Cardiac septum (tissue), 1 donor: ENCODE measurements around the gene PLEKHM2. TPM values are rescaled to one million over a fixed set of nuclear protein-coding genes. Genes with fewer than 3 reads are reported as not detected.

Experiments used
- DNase-seq: peaks from one replicate; pipeline ENCODE4 v3.0.0-alpha.2; 2020; ENCODE audit warnings: low spot score
- intact Hi-C: fragments of 100-400 bp; cut with DNase I; formaldehyde crosslinking; loops from one replicate; pipeline ENCODE4 v1.14.0; 2022
- total RNA-seq: library from RNA; stranded (reverse); fragmentation: NEBNext Ultra II Directional; extraction: Animal tissue kit (Norgen Biotek cat#: 25700); gene quantifications from one replicate; pipeline ENCODE4 v1.2.1, GENCODE V29; 2021
- donor health status: DM: no; HTN: no; CAD: no.

Gene PLEKHM2
- total RNA-seq, 1 donor from 2014 or later, result 93.1 TPM

DNA sequence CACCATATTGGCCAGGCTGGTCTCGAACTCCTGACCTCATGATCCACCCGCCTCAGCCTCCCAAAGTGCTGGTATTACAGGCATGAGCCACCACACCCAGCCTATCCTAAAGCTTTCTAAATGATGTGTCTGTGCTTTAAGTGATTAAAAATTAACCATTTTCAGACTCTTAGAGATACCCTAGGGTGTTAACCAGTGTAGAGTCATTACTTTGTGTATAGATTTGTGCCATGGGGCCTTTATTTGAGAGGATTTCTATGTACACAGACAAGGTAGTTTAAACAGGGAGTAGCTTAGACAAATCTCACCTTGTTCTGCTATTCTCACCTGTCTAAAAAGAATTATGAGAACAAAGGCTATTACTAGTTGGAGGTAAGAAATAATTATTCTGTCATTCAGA is 12.7 kb upstream of the PLEKHM2 start:
- intact Hi-C loops, result no loop called here
- DNase-seq, result no peak

DNA sequence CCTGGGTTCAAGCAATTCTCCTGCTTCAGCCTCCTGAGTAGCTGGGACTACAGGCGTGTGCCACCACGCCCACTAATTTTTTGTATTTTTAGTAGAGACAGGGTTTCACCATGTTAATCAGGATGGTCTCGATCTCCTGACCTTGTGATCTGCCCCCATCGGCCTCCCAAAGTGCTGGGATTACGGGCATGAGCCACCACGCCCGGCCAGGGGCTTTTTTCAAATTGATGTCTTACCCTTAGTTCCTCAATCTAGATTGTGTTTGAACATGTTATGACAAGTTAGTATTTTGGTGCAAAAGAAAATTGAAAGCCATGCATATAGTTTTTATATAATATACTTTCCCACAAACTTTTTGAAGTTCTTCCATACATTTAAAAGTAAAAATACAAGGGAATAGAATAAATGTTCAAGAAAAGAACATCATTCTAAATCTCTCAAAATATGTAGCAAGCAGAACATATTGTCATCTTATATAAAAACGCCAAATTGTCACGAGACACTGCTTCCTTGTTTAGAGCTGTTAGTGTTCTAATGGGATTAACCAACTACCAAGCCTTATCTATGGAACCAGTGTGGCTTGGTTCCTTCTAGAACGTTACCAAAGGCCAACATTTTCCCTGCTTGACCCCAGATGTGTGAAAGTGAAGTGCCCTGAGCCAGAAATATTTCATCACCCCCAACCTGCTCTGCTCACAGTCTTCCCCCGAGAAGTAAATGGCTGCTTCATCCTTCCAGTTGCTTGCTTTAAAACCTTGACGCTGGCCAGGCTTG is 9.5 kb upstream of the PLEKHM2 start:
- intact Hi-C loops, result no loop called here

DNA sequence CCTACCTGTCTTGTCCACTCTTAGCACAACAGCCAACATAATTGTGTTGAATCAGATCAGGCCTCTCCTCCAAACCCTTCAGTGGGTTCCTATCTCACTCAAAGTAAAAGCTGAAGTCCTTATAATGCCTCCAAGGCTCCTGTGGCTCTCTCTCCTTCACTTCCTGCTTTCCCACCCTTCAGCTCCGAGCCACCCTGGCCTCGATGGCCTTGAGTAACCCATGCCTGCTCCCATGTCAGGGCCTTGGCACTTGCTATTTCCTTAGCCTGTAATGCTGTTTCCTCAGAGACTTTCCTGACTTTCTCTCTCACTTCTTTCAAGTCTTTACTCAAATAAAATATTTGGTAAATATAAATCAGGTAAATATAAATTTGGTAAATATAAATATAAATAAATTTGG is 8.1 kb upstream of the PLEKHM2 start:
- DNase-seq, result no peak
- intact Hi-C loops, result no loop called here

More for the DNA sequence above, 9.5 kb upstream of the PLEKHM2 start:
- no peak for DNase-seq

DNA sequence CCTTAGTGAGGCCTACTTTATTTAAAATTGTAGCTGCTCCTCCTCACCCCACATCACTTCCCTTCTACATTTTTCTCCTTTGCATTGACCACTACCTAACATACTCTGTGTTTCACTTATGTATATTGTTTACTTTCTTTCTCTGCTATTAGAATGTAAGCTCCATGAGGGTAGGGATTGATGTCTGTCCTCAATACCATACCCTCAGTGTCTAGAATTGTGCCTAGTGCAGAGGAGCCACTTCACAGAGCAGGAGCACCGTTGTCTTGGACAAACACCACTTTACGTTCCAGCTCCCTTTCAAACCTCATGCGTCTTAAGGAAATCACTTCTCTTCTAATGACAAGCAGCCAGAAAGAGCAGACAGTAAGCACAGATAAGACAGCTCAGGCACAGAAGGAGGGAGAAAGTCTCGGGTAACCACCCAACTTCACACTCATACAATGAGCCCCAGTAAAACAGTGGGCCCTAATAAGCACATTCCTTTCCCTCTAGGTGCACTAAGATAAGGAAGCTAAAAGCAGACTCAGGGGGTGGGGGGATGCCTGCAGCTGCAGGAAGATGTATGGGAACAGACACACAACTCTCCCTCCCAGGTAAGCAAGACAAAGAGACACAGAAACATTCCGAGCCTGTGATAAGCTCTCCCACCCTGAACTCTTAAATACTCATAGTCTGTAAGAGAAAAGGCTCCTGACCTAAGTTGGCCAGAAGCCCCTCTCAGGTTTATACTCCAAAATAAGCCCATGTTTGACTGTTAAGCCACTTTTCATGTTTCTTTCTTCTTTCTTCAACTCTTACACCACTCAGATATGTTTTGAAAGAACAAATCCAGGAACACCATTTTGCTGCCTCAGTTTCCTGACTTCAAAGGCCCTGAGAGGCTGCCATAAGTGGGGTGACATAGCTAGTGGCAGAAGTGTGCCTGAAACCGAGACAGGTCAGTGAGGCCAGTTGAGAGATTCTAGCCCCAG is 7.1 kb upstream of the PLEKHM2 start:
- no peak for DNase-seq
- intact Hi-C loops, result no loop called here

DNA sequence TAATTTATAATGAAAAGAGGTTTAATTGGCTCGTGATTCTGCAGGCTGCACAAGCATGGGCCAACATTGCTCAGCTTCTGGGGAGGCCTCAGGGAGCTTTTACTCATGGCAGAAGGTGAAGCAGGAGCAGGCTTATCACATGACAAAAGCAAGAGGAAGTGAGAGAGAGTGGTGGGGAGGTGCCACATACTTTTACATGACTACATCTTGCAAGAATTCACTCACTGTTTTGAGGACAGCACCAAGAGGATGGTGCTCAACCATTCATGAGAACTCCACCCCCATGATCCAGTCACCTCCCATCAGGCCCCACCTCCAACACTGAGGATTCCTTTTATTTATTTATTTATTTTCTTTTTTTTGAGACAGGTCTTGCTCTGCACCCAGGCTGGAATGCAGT is 5.5 kb upstream of the PLEKHM2 start:
- intact Hi-C loops, result no loop called here

DNA sequence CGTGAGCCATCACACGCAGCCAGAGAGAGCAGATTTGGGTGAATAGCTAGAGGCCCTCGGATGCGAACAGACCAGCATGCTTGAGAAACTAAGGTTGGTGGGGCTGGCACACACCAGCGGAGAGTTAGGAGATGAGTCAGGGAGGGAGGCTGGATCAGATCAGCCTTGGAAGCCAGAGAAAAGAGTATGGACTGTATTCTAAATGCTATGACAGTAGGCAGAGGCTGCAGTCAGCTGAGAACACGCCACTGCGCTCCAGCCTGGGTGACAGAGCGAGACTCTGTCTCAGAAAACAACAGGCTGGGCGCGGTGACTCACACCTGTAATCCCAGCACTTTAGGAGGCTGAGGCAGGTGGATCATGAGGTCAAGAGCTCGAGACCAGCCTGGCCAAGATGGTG is 4.0 kb upstream of the PLEKHM2 start:
- no peak for DNase-seq
- intact Hi-C loops, result loop anchor here (5.0 kb wide), 1 partner anchor 63 kb away; the partner anchor contains the start of gene DDI2

More for the DNA sequence above, 5.5 kb upstream of the PLEKHM2 start:
- no peak for DNase-seq

DNA sequence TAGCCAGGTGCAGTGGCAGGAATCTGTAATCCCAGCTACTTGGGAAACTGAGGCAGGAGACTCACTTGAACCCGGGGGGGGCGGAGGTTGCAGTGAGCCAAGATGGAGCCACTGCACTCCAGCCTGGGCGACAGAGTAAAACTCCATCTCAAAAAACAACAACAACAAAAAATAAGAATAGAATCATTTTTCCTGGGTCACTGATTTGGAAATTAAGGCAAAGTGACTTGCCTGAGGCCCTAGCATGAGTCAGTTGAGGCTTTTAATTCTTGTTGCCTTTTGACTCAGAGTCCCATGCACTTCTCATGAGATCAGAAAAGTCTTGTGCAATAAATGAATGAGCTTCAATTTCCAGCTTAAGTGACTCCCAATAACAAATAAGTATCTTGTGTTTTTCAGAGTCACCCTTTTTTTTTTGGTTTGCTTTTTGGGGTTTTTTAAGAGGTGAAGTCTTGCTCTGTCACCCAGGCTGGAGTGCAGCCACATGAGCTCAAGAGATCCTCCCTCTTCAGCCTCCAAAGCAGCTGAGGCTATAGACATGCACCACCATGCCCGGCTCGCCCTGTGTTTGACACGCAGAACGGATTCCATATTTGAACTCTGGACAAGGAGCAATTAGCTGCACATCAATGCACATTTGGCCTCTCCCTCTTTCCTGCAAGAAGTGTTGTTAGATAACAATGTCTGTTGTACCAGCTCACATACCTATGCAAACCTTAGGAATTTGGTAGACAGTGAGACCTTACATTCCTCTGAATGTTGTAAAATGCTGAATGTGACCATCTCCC is 3.4 kb upstream of the PLEKHM2 start:
- intact Hi-C loops, result loop anchor here (5.0 kb wide), 1 partner anchor 63 kb away; the partner anchor contains the start of gene DDI2
- DNase-seq, result no peak

DNA sequence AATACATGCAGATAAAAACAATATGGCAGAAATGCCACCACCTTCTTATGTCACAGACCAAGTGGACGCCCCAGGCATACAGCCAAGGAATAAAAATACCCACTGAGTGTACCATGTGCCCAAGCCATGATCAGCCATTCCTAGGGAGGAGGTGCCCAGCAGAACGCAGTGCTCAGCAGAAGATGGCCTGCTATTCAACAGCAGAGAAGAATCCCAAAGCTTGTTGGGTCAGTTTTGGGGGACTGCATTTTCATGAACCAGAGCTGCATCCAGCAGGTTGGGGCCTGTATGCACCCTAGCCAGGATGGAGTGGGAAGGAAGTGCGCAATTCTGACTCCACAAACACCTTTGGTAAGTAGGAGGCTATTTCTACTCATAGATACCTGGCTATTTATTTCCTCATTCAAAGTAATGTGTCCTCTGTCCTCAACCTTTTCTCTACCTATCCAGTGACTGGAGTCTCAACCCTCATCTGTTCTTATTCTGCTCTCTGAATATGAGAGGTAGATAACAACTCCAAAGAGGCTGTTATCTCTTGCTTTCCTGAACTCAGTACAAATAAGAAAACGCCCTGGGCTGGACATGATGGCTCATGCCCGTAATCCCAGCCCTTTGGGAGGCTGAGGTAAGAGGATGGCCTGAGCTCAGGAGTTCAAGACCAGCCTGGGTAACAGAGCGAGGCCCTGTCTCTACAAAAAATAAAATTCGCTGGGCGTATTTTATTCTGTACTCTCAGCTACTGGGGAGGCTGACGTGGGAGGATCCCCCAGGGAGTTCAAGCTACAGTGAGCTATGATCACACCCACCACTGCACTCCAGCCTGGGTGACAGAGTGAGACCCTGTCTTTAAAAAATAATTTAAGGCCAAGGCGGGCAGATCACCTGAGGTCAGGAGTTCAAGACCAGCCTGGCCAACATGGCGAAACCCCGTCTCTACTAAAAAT is 2.5 kb upstream of the PLEKHM2 start:
- no peak for DNase-seq
- intact Hi-C loops, result loop anchor here (5.0 kb wide), 1 partner anchor 64 kb away; the partner anchor contains the start of gene DDI2

DNA sequence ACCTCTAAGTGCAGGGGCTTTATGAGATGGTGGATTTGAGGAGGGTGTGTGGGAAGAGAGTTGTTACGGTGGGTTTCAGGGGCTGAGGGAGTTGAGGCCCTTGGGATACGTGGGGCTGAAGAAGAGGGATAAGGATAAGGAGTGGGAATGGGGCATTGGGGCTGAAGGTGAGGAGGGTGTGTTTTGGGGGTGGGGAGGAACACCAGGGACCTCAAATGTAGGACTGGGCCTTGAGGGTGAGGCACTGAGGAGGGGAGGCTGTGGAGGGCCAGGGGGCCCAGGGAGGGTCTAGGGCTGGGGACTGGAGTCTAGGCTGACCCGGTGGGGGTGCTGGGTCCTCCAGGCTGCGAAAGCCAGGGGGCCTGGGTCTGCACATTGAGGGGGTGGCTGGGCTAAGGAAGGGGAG is 1.2 kb upstream of the PLEKHM2 start:
- DNase-seq, result no peak
- intact Hi-C loops, result loop anchor here (5.0 kb wide), 1 partner anchor 66 kb away; the partner anchor contains the start of gene DDI2

DNA sequence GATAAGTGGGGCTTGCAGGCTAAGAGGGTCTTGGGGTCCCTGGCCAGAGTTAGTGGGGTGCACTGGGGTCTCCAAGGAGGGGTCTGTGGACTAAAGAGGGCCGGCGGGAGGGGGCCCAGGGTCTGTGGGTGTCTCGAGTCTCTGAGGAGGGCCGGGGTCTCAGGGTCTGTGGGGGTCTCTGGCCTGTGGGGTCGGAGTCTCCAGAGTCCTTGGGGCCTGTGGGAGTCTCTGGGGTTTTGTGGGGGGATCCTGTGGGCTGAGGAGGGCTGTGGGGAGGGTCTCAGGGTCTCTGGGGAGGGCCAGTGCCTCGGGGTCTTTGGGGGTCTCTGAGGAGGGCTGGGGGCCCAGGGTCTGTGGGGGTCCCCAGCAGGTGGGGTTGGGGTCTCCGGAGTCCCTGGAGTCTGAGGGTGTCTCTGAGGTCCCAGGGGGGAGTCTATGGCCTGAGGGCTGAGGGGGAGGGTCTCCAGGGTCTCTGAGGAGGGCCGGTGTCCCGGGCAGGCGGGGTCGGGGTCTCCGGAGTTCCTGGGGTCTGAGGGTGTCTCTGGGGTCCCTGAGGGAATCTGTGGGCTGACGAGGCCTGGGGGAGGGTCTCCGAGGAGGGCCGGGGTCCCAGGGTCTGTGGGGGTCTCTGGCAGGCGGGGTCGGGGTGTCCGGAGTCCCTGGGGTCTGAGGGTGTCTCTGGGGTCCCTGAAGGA is 628 bp upstream of the PLEKHM2 start:
- intact Hi-C loops, result loop anchor here (5.0 kb wide), 1 partner anchor 66 kb away; the partner anchor contains the start of gene DDI2
- DNase-seq, result no peak

DNA sequence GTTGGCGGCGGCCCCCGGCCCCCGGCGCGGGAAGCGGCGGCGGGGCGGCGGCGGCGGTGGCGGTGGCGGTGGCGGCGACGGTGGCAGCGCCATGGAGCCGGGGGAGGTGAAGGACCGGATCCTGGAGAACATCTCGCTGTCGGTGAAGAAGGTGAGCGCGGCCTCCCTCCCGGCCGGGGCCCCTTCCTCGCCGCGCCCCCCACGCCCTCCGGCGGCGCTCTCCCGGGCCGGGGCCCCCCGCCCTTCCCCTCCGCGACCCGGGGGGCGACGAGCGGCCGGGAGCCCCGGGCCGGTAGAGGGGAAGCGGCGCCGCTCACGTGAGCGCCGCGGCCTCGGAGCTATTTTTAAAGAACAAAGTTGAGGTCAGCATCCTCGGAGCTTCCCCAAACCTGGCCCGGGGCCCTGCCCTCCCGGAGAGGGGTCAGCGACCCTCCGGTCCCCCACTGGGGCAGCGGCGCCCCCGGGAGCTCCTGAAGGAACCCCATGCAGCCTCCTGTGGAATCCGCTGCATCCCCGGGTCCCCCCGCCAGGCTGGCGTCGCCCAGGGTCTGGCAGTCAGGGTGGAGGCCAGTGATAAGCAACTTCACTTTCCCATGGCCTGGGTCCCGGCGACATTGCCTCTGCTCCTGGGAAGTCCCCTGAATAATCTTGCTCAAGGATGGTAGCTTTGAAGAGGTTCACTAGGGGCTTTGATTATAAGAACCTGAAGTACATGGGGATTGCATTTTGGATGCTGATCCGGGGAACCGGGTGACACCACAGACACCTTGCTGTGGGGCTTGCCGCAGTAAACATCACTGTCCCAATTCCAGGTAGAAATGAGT is 560 bp downstream of the PLEKHM2 start:
- intact Hi-C loops, result loop anchor here (5.0 kb wide), 1 partner anchor 67 kb away; the partner anchor contains the start of gene DDI2
- peak; percentile 79 for DNase-seq

DNA sequence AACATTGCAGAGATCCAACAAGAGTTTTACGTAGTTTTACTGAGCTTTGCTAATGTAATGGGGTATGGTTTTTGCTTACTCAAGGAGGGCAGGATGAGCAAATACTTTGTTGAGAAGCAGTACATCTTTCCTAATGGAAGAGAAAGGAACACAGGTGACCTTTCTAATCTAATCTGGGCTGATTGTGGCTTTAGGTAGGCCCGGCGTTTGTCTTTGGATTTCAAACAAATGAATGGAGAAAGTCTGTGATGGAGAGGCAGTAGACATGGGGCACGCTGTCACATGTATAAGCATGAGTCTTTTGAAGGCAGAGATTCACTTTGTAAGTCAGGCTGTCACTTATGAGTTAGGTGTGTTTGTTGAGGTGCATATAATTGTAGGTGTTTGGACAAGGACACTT is 1.7 kb downstream of the PLEKHM2 start:
- intact Hi-C loops, result no loop called here
- no peak for DNase-seq

DNA sequence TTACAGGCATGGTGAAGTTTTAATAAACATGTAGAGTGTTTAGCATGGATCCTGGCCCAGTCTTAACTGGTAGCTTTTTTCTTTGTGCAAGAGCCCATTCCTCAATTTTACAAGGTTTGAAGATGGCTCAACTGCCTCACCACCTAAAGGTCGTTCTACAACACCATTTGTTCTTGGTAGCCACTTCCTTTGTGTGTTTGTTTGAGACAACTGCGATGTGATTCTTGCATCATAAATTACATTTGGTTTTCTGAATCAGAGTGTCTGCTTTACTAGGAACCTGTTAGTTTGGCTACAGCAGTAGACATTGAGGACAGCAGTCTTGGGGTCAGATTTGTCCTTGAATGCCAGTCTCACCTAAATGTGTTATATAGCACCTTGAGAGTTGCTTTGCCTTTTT is 3.3 kb downstream of the PLEKHM2 start:
- intact Hi-C loops, result no loop called here
- DNase-seq, result no peak

DNA sequence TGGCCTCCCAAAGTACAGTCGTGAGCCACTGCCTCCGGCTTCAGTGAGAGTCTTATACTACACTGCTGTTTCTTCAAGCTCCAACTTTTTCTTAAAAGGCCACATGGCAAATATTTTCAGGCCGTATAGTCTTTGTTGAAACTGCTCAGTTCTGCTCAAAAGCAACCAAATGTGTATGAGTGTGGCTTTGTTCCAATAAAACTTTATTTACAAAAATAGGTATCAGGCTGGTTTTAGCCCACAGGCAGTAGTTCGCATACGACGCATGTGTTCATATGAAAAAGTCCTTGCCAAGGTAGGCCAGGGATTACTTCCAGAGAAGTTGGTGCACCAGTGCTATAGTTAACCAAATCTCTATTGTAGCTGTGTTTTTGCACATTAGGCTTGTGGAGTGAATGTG is 6.2 kb downstream of the PLEKHM2 start:
- no peak for DNase-seq
- intact Hi-C loops, result no loop called here

DNA sequence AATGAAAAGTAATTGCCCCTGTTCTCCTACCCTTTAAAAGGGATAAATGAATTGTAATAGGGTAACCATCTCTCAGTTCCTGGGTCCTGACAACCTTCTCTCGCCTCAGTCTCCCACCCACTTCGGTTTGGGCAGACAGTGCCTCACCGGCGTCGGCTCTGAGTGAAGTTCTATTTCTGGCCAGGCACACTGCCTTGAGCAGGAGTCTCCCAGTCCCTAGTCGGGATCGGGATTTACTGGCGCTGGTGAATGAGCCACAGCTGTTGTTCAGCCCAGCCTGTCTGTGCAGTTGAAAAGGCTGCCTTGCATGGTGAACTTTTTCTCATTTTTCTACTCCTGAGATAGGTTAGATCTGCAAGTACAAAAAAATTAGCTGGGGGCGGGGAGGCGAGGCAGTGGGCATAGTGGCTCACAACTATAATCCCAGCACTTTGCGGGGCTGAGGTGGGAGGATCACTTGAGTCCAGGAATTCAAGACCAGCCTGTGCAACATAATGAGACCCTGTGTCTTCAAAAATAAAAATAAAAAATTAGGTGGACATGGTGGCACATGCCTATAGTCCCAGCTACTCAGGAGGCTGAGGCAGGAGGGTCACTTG is 7.4 kb downstream of the PLEKHM2 start:
- intact Hi-C loops, result no loop called here
- peak; percentile 78 for DNase-seq

DNA sequence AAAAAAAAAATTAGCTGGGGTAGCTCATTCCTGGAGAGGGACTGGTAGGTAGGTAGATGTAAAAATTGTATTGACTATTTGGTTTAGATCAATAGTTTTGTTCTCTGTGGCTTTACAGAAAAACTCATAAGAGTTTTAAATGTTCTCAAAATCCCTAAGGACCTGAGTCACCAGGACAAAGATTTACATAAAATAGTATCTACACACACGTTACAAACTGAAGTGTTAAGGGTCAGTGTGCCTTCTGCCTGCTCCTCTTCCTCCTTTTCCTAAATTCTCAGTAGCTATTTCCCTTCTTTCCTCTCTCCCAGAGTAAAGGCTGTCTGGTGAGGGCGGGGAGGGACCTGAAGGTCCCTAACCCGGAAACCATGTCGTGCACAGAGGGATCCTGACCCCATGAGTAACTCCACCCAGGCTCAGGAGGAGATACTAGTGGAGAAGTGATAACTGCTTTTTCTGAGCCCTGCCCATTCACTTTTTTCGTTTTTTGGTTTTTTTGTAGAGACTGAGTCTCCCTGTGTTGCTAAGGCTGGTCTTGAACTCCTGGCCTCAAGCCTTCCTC is 8.1 kb downstream of the PLEKHM2 start:
- no peak for DNase-seq
- intact Hi-C loops, result no loop called here
